Sigmoid colon (tissue), 4 donors: ENCODE data around the gene GPATCH4.

ENCODE experiments used
- EP300 ChIP-seq, 4 donors: sonication (generic); formaldehyde crosslinking; IDR thresholded peaks; one replicate each; pipeline ENCODE4 v1.6.1; 2017; ENCODE audit warnings: antibody characterized with exemption in 4 of 4
- POLR2A ChIP-seq, 2 donors: fragments of 450-650 bp; IDR thresholded peaks; one replicate each; pipeline ENCODE4 v1.6.1; 2016; ENCODE audit warnings: antibody characterized with exemption in 2 of 2, mild to moderate bottlenecking in 2 of 2, moderate library complexity in 2 of 2
- TF ChIP-seq, protein P1 (sequence below), 4 experiments: fragments of 450-650 bp in 3 of 4; fragments of 200-600 bp in 1 of 4; IDR thresholded peaks; one replicate each; pipeline ENCODE4 v1.5.1; 2016 to 2019; ENCODE audit warnings: antibody characterized with exemption in 4 of 4, mild to moderate bottlenecking in 3 of 4, moderate library complexity in 2 of 4

DNA sequence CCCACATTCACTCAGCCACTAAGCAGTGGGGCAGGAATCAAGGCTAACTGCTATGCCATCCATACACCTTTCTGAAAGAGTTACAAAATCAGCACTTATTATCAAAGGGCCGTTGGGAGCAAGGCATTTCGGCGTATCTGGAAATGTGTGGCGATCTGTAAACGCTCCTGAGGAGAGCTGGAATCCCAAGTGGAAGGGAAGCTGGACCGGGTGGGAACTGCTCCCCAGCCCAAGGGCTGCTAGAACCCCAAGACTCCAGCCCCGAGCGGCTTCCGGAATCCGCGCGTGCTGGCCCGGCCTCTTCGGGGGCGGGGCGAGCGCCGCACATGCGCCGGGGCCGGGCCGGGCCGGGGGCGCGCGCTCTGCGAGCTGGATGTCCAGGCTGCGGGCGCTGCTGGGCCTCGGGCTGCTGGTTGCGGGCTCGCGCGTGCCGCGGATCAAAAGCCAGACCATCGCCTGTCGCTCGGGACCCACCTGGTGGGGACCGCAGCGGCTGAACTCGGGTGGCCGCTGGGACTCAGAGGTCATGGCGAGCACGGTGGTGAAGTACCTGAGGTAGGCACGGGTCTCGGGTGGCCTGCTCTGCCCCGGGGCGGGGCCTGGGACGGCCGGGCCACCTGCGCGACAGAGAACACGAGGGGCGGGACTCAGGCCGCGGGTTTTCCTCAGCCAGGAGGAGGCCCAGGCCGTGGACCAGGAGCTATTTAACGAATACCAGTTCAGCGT, 9.7 kb downstream of the GPATCH4 start, which contains the start of gene NAXE:
- TF ChIP-seq EP300 (IDR thresholded peaks at IDR 0.05), result no peak
- TF ChIP-seq POLR2A (IDR thresholded peaks at IDR 0.05), result peak; percentile 46 to 72
- TF ChIP-seq, protein P1, sequence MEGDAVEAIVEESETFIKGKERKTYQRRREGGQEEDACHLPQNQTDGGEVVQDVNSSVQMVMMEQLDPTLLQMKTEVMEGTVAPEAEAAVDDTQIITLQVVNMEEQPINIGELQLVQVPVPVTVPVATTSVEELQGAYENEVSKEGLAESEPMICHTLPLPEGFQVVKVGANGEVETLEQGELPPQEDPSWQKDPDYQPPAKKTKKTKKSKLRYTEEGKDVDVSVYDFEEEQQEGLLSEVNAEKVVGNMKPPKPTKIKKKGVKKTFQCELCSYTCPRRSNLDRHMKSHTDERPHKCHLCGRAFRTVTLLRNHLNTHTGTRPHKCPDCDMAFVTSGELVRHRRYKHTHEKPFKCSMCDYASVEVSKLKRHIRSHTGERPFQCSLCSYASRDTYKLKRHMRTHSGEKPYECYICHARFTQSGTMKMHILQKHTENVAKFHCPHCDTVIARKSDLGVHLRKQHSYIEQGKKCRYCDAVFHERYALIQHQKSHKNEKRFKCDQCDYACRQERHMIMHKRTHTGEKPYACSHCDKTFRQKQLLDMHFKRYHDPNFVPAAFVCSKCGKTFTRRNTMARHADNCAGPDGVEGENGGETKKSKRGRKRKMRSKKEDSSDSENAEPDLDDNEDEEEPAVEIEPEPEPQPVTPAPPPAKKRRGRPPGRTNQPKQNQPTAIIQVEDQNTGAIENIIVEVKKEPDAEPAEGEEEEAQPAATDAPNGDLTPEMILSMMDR (IDR thresholded peaks at IDR 0.05), result no peak
